Prostate gland (tissue), 2 donors: ENCODE measurements around the gene CDC14B.
A peak's percentile ranks its signal among the peaks of the same experiment; 100 is the strongest.

ENCODE experiments used
- POLR2A ChIP-seq: fragments of 450-650 bp; IDR thresholded peaks from one replicate; pipeline ENCODE4 v1.6.1; 2016; ENCODE audit warnings: antibody characterized with exemption, mild to moderate bottlenecking
- POLR2AphosphoS5 ChIP-seq: sonication (generic); formaldehyde crosslinking; IDR thresholded peaks from one replicate; pipeline ENCODE4 v1.6.1; 2017; ENCODE audit warnings: antibody characterized with exemption
- TF ChIP-seq, protein P1 (sequence below), 4 experiments: fragments of 200-600 bp in 2 of 4; fragments of 450-650 bp in 2 of 4; sonication (generic) in 2 of 4; IDR thresholded peaks; 1 replicate in 3 of 4; 2 replicates in 1 of 4; pipeline ENCODE4 v1.5.1; 2016 to 2019; ENCODE audit warnings: antibody characterized with exemption in 4 of 4, mild to moderate bottlenecking in 2 of 4, moderate library complexity in 2 of 4

DNA sequence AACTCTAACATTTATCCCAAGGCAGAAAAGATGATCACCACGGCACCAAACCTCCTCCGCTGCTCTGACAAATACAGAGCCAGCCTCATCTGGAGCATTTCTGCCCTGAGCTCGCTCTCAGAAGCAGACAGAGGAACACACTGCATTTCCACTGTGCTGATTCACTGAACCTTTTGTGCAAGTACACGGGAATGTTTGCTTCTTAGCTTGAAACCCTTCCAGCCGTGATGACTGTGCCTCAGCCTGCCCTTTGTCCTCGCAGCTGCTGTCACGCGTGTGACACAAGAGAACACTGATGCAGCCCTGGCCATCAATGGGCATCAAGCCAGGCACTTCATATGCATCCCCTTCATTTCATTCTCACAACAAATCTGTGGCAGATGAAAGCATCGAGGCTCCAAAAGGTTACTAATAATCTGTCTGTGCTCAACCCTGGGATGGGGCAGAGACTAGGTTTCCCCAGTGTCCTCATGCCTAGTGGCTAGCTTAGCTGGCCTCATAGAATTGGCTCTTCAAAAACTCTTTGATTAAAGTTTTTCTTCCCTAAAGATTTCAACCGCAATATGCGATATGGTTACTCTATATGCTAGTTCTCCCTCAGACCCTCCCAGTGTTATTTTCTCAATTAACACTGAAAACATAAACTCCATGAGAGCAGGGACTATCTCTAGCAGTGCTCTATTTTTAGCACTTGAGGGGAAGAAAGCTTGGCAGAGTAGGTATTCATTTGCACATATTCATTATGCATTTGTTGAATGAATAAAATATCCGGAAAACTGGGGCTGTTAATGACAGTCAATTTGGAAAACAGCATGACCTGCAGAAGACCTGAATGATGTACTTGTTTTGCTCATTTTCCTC is 7.3 kb downstream of the CDC14B start:
- TF ChIP-seq POLR2A (no peak), POLR2AphosphoS5 (peak; percentile 67)
- TF ChIP-seq, protein P1, sequence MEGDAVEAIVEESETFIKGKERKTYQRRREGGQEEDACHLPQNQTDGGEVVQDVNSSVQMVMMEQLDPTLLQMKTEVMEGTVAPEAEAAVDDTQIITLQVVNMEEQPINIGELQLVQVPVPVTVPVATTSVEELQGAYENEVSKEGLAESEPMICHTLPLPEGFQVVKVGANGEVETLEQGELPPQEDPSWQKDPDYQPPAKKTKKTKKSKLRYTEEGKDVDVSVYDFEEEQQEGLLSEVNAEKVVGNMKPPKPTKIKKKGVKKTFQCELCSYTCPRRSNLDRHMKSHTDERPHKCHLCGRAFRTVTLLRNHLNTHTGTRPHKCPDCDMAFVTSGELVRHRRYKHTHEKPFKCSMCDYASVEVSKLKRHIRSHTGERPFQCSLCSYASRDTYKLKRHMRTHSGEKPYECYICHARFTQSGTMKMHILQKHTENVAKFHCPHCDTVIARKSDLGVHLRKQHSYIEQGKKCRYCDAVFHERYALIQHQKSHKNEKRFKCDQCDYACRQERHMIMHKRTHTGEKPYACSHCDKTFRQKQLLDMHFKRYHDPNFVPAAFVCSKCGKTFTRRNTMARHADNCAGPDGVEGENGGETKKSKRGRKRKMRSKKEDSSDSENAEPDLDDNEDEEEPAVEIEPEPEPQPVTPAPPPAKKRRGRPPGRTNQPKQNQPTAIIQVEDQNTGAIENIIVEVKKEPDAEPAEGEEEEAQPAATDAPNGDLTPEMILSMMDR (IDR thresholded peaks at IDR 0.05), result no peak
